T47D (cell line): Measurements from ENCODE around the gene SPANXA2.
"Not testable (repeated sequence)": the region's sequence is repeated elsewhere in the genome, so short reads cannot be mapped to it uniquely, and the experiment has no call there.

Experiments used
- DNase-seq, 2 experiments: peaks; one replicate each; pipeline versions ENCODE4 v3.0.0 to v3.0.0-alpha.2; 2011 to 2012; ENCODE audit warnings: low read depth in 1 of 2, low spot score in 1 of 2
- JUND ChIP-seq: IDR thresholded peaks from 2 replicates; pipeline ENCODE4 v1.6.1; 2012; ENCODE audit warnings: low read depth
- in situ Hi-C: cut with HindIII; loops from 2 replicates; pipeline ENCODE4 v1.10.0; 2016; ENCODE audit warnings: low sequenced_read_pairs, low pct_unique_long_range_greater_than_20kb

The SPANXA2 gene, protein sequence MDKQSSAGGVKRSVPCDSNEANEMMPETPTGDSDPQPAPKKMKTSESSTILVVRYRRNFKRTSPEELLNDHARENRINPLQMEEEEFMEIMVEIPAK

DNA sequence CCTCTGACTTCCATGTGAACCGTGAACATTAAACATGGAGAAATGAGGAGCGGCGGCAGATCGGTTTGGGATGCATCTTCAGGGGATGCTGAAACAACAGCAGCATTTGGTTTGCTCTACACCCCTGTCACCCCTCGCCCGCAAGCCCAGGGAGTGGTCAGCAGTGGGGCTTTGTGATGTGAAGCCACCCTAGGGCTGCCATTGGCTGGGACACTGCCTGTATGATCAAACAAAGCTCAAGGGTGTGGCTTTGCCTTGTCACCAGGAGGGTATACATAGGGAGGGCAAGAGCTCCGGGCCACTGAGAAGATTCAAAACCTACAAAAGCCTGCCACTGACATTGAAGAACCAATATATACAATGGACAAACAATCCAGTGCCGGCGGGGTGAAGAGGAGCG, at the start of gene SPANXA2:
TSS of gene SPANXA2 (plus strand) at position 301 of the 400 bp plus-strand sequence. CDS start at position 361, 60 bp downstream.
- in situ Hi-C loops: not testable (repeated sequence)

DNA sequence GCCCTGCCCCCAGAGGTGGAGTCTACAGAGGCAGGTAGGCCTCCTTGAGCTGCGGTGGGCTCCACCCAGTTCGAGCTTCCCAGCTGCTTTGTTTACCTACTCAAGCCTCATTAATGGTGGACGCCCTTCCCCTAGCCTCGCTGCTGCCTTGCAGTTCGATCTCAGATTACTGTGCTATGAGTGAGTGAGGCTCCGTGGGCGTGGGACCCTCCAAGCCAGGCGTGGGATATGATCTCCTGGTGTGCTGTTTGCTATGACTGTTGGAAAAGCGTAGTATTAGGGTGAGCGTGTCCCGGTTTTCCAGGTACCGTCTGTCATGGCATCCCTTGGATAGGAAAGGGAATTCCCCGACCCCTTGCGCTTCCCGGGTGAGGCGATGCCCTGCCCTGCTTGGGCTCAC, 47.0 kb upstream of the SPANXA2 start:
- DNase-seq, in situ Hi-C loops: not testable (repeated sequence)

More for the DNA sequence above, at the start of gene SPANXA2:
- not testable (repeated sequence) for DNase-seq

DNA sequence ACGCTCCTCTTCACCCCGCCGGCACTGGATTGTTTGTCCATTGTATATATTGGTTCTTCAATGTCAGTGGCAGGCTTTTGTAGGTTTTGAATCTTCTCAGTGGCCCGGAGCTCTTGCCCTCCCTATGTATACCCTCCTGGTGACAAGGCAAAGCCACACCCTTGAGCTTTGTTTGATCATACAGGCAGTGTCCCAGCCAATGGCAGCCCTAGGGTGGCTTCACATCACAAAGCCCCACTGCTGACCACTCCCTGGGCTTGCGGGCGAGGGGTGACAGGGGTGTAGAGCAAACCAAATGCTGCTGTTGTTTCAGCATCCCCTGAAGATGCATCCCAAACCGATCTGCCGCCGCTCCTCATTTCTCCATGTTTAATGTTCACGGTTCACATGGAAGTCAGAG, 4.9 kb upstream of the SPANXA2 start, which contains the start of gene SPANXA1:
TSS of gene SPANXA1 (minus strand) at position 101 of the 400 bp plus-strand sequence. CDS start at position 41, 60 bp downstream.
- DNase-seq, in situ Hi-C loops: not testable (repeated sequence)

DNA sequence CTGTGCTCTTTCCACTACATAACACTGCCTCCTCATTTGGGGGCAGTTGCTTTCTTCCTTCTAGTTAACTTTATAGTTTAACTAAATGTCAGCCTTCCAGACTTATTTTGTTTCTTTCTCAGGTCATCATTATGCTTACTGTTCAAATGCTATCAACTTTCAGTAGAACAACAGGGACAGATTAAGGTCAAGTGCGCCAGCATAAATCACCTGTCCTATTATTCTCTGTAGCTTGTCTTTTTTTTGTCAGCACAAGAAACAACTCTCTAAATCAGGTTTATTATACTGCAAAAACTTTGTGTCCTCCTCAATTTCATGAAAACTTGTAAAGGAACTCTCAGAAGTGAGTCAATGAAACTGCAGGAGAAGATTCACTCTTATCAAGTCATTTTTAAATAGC, 19.6 kb downstream of the SPANXA2 start:
- in situ Hi-C loops: no loop called here
- no peak for DNase-seq
- TF ChIP-seq JUND: no peak

DNA sequence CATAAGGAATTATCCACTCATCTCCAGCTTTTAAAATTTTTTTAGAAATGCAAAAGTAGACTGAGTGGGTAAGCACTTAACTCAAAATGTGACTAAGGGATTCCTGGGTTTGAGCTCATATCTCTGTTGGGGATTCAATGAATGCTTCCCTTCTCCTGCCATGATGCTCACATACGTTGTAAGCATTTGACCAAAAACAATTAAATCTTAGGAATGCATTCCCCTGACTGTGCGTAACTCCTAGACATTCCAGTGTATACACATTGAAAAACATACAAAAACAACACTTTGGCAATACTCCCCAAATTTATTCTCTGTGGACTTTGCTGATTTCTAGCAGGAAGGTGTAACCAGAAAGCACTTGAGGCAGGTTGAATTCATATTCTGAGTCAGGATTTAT, 29.8 kb downstream of the SPANXA2 start:
- no peak for DNase-seq
- in situ Hi-C loops: no loop called here
- TF ChIP-seq JUND: no peak

DNA sequence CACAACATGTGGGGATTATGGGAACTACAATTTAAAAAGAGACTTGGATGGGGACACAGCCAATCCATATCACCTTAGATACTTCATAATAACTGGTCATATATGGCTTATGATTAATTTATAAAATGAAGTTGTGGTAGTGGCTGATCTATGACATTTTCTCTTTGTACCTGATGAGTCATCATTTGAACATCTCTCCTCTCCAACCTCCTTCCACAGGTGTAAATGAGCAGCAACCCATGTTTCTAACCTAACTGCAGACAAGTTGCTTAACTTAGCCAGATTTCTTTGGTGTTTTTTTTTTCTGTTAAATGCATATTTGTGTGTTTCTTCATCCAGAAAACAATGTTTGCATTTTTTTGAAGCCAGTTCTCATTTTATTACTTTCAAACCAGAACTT, 42.6 kb downstream of the SPANXA2 start:
- DNase-seq: no peak
- in situ Hi-C loops: no loop called here
- TF ChIP-seq JUND: no peak

DNA sequence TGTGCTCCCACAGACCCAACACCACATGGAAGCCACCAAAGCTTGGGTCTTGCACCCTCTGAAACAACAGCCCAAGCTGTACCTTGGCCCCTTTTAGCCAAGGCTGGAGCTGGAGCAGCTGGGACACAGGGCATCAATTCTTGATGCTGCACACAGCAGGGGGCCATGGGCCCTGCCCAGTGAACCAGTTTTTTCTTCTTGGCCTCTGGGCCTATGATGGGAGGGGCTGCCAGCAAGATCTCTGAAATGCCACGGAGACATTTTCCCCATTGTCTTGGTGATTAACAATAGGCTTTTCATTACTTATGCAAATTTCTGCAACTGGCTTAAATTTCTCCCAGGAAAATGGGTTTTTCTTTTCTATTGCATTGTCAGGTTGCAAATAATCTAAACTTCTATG, 49.0 kb downstream of the SPANXA2 start:
- no peak for DNase-seq
- in situ Hi-C loops: no loop called here

More for the DNA sequence above, 49.0 kb downstream of the SPANXA2 start:
- TF ChIP-seq JUND: no peak
